DND-41 (cell line): ENCODE measurements around the gene ZNF394.

Source experiments
- ATAC-seq: fragments of 200-7000 bp; cut with Tn5 transposase; 3 replicates; pipeline ENCODE4 v1.9.1; 2021; ENCODE audit warnings: low read depth; ENCODE audit not compliant: insufficient read depth
- DNase-seq: peaks from one replicate; pipeline ENCODE4 v3.0.0-alpha.2; 2020
- H2AFZ ChIP-seq: 2 replicates; pipeline ENCODE4 v1.6.0; 2012; ENCODE audit warnings: low read depth, low read length
- H3K27ac ChIP-seq: 2 replicates; pipeline ENCODE4 v1.5.1; 2012; ENCODE audit warnings: low read length, inconsistent platforms
- H3K27me3 ChIP-seq: fragments of 200-600 bp; sonication (generic); 2 replicates; pipeline ENCODE4 v1.6.0; 2012; ENCODE audit warnings: low read length, mild to moderate bottlenecking, inconsistent platforms; ENCODE audit not compliant: insufficient read depth, poor library complexity
- H3K36me3 ChIP-seq: 2 replicates; pipeline ENCODE4 v1.5.1; 2012; ENCODE audit warnings: low read length, inconsistent platforms; ENCODE audit not compliant: insufficient read depth
- H3K4me1 ChIP-seq: 2 replicates; pipeline ENCODE4 v1.5.1; 2012; ENCODE audit warnings: mild to moderate bottlenecking, low read length; ENCODE audit not compliant: insufficient read depth
- H3K4me2 ChIP-seq: 2 replicates; pipeline ENCODE4 v1.6.0; 2012; ENCODE audit warnings: mild to moderate bottlenecking, moderate library complexity, low read length, inconsistent platforms; ENCODE audit not compliant: insufficient read depth
- H3K4me3 ChIP-seq, 2 experiments: fragments of 200-600 bp in 1 of 2; shearing (Covaris generic) in 1 of 2; 2 replicates each; pipeline ENCODE4 v1.5.1; 2012 to 2016; ENCODE audit warnings: inconsistent platforms in 2 of 2, low read length in 2 of 2, mild to moderate bottlenecking in 2 of 2, low read depth in 1 of 2, moderate library complexity in 1 of 2
- H3K79me2 ChIP-seq: 2 replicates; pipeline ENCODE4 v1.6.0; 2012; ENCODE audit warnings: low read length, inconsistent platforms; ENCODE audit not compliant: insufficient read depth
- H3K9ac ChIP-seq: 2 replicates; pipeline ENCODE4 v1.6.0; 2012; ENCODE audit warnings: low read depth, mild to moderate bottlenecking, inconsistent platforms, low read length, moderate library complexity
- H3K9me3 ChIP-seq: 2 replicates; pipeline ENCODE4 v1.5.1; 2012; ENCODE audit warnings: low read length, moderate library complexity, mild to moderate bottlenecking, inconsistent platforms; ENCODE audit not compliant: insufficient read depth, severe bottlenecking
- H4K20me1 ChIP-seq: 2 replicates; pipeline ENCODE4 v1.6.0; 2012; ENCODE audit warnings: low read length; ENCODE audit not compliant: insufficient read depth
- CTCF ChIP-seq: IDR thresholded peaks from 2 replicates; pipeline ENCODE4 v1.5.1; 2012; ENCODE audit warnings: borderline replicate concordance, low read length, moderate library complexity, mild to moderate bottlenecking; ENCODE audit not compliant: poor library complexity, severe bottlenecking; ENCODE audit errors: extremely low read depth
- EZH2 ChIP-seq: IDR thresholded peaks from 3 replicates; pipeline ENCODE4 v1.6.1; 2012; ENCODE audit warnings: borderline replicate concordance, low read depth, mild to moderate bottlenecking, moderate library complexity, low read length, inconsistent platforms; ENCODE audit not compliant: severe bottlenecking

Gene ZNF394

DNA sequence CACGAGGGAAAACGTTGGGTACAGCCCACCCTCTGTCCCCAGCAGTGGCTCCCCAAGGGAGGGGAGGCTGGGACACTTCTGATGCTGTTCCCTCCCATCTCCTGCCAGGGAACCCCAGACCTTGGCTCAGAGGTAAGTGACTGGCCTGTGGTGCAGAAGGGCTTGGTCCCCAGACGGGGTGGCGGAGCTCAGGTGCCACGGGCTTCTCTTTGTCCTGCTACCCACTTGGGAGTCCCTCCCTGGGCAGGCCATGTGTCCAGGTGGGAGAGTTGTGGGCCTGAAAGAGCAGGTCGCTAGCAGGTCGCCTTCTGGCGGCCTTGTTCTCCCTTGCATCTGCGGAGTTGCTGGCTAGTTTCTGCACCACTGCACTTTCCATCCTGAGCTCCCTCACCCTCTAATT is 44.2 kb downstream of the ZNF394 start:
- Histone ChIP-seq H3K4me2 (no peak overlapping the region), H4K20me1 (peaks cover 77% of the 10 kb centered on the region), H3K4me1 (peaks cover 1% of the 10 kb centered on the region), H3K27ac (no peak overlapping the region), H3K36me3 (peaks cover 98% of the 10 kb centered on the region), H3K79me2 (peaks cover 55% of the 10 kb centered on the region), H3K27me3 (no peaks in the 10 kb centered on the region), H3K4me3 (no peak overlapping the region), H3K9me3 (no peaks in the 10 kb centered on the region), H2AFZ (no peak overlapping the region), H3K9ac (no peak overlapping the region)
- no peak for DNase-seq
- no peak for ATAC-seq
- TF ChIP-seq EZH2 = no peak
- TF ChIP-seq CTCF = no peak

GRCh38 chr7:99453105-99453504 is 47.0 kb downstream of the ZNF394 start:
- H3K9me3 ChIP-seq = no peaks in the 10 kb centered on the region
- peaks cover 45% of the 10 kb centered on the region for H3K79me2 ChIP-seq
- H2AFZ ChIP-seq = no peak overlapping the region
- no peak overlapping the region for H3K9ac ChIP-seq
- ATAC-seq (no peak; the same call in 2 of the 3 replicates), DNase-seq (no peak)
- H3K36me3 ChIP-seq = peaks cover 98% of the 10 kb centered on the region
- H3K4me1 ChIP-seq = no peaks in the 10 kb centered on the region
- H3K4me3 ChIP-seq = no peak overlapping the region
- no peak overlapping the region for H3K4me2 ChIP-seq
- H4K20me1 ChIP-seq = peaks cover 68% of the 10 kb centered on the region
- H3K27ac ChIP-seq = no peak overlapping the region
- no peaks in the 10 kb centered on the region for H3K27me3 ChIP-seq
- TF ChIP-seq EZH2 (no peak), CTCF (no peak)

DNA sequence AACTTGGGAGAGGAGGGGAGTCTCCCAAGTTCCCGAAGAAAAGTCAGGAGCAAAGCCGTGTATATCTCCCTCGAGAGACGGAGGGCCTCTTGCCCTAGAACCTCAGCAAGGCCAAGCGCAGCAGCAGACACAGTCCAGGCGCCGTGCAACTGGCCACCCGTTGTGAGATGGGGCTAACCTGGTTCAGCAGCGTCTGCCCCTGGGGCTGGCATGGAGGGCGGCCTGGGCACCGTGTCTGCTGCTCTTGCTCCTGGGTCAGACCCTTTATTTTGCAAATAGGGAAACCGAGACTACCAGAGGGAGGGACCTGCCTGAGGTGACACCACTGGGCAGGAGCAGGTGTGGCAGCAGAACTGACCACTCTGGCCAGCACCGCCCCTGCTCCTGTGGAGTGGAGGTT is 47.5 kb downstream of the ZNF394 start:
- peaks cover 98% of the 10 kb centered on the region for H3K36me3 ChIP-seq
- ATAC-seq = no peak

More for the DNA sequence above, 47.5 kb downstream of the ZNF394 start:
- H4K20me1 ChIP-seq = peaks cover 62% of the 10 kb centered on the region
- no peak overlapping the region for H3K9ac ChIP-seq
- no peak overlapping the region for H3K4me3 ChIP-seq
- no peak overlapping the region for H3K4me2 ChIP-seq
- no peak for TF ChIP-seq EZH2
- no peak for TF ChIP-seq CTCF
- H3K27ac ChIP-seq = no peak overlapping the region
- no peak for DNase-seq
- no peaks in the 10 kb centered on the region for H3K4me1 ChIP-seq
- no peaks in the 10 kb centered on the region for H3K9me3 ChIP-seq
- H2AFZ ChIP-seq = no peak overlapping the region
- no peaks in the 10 kb centered on the region for H3K27me3 ChIP-seq
- H3K79me2 ChIP-seq = peaks cover 45% of the 10 kb centered on the region
